Tibial nerve (tissue), 3 donors: ENCODE measurements around the gene SNCAIP.

Source experiments
- POLR2A ChIP-seq, 2 donors: fragments of 450-650 bp; IDR thresholded peaks; one replicate each; pipeline ENCODE4 v1.6.1; 2017; ENCODE audit warnings: antibody characterized with exemption in 2 of 2, mild to moderate bottlenecking in 2 of 2, moderate library complexity in 2 of 2
- TF ChIP-seq, protein P1 (sequence below), 5 experiments: fragments of 200-600 bp in 3 of 5; fragments of 450-650 bp in 2 of 5; sonication (generic) in 3 of 5; IDR thresholded peaks; one replicate each; pipeline ENCODE4 v1.5.1; 2016 to 2019; ENCODE audit warnings: antibody characterized with exemption in 5 of 5, mild to moderate bottlenecking in 3 of 5, moderate library complexity in 2 of 5

DNA sequence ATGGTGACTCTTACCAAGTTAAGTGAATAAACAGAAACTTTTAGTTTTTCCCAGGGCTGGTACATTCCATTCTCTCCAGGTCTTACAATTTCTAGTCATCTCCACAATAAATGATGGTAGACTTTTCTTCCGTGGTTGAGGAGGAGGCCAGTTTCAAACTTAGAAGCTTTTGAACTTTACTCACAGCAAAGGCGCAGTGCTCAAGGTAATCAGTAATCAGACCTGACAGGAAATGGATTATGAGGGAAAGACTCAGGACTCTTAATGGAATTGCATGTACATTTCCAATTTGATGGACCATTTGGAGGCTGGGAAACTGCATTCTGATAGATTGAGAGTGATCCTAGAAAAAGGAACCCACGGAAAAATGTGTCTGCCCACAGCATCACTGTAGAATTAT, 93.7 kb downstream of the SNCAIP start:
- TF ChIP-seq, protein P1, sequence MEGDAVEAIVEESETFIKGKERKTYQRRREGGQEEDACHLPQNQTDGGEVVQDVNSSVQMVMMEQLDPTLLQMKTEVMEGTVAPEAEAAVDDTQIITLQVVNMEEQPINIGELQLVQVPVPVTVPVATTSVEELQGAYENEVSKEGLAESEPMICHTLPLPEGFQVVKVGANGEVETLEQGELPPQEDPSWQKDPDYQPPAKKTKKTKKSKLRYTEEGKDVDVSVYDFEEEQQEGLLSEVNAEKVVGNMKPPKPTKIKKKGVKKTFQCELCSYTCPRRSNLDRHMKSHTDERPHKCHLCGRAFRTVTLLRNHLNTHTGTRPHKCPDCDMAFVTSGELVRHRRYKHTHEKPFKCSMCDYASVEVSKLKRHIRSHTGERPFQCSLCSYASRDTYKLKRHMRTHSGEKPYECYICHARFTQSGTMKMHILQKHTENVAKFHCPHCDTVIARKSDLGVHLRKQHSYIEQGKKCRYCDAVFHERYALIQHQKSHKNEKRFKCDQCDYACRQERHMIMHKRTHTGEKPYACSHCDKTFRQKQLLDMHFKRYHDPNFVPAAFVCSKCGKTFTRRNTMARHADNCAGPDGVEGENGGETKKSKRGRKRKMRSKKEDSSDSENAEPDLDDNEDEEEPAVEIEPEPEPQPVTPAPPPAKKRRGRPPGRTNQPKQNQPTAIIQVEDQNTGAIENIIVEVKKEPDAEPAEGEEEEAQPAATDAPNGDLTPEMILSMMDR (IDR thresholded peaks at IDR 0.05): no peak
- TF ChIP-seq POLR2A (IDR thresholded peaks at IDR 0.05): no peak
